Panc1 (cell line): ENCODE results near the gene LHFPL3. TPM values are rescaled to one million over a fixed set of nuclear protein-coding genes. Genes with fewer than 3 reads are reported as not detected.

ENCODE experiments used
- ATAC-seq: fragments of 200-7000 bp; cut with Tn5 transposase; 2 replicates; pipeline ENCODE4 v1.9.1; 2020; ENCODE audit warnings: mild to moderate bottlenecking, moderate library complexity
- BruUV-seq: library from RNA; stranded (reverse); fragments of 400-500 nt; replicated peaks from 2 replicates; lab custom pipeline; 2021; lab: Mats Ljungman, UMichigan
- CTCF ChIA-PET: fragments of 300-600 bp; sonication (Branson Sonifier 250); formaldehyde crosslinking; loops from one replicate; lab custom pipeline; 2022; ENCODE audit warnings: antibody characterized with exemption; lab: Charles Lee
- POLR2A ChIA-PET: fragments of 300-600 bp; sonication (Branson Sonifier 250); formaldehyde crosslinking; loops from one replicate; lab custom pipeline; 2022; ENCODE audit warnings: antibody characterized with exemption; lab: Charles Lee
- DNase-seq: peaks from one replicate; pipeline ENCODE4 v3.0.0-alpha.2; 2010; ENCODE audit warnings: low read depth, low spot score
- H3K27ac ChIP-seq: 2 replicates; pipeline ENCODE4 v1.5.1; 2011; ENCODE audit warnings: mild to moderate bottlenecking, low read length, inconsistent platforms
- H3K27me3 ChIP-seq: fragments of 200-500 bp; sonication (Bioruptor generic); 2 replicates; pipeline ENCODE4 v1.6.0; 2014; ENCODE audit warnings: low read length, inconsistent platforms; ENCODE audit not compliant: control insufficient read depth, insufficient read depth
- H3K36me3 ChIP-seq: fragments of 200-500 bp; sonication (Bioruptor generic); 2 replicates; pipeline ENCODE4 v1.5.1; 2014; ENCODE audit warnings: inconsistent platforms, mild to moderate bottlenecking, low read length, moderate library complexity; ENCODE audit not compliant: control insufficient read depth, insufficient read depth
- H3K4me1 ChIP-seq: 2 replicates; pipeline ENCODE4 v1.5.1; 2011; ENCODE audit warnings: inconsistent platforms, mild to moderate bottlenecking, low read length, moderate library complexity; ENCODE audit not compliant: control insufficient read depth, insufficient read depth
- H3K4me3 ChIP-seq, 2 experiments: 2 replicates each; pipeline ENCODE4 v1.5.1; 2011 to 2012; ENCODE audit warnings: low read depth in 2 of 2, low read length in 2 of 2, mild to moderate bottlenecking in 2 of 2, inconsistent platforms in 1 of 2, moderate library complexity in 1 of 2
- H3K9me3 ChIP-seq: fragments of 200-500 bp; sonication (Bioruptor generic); 2 replicates; pipeline ENCODE4 v1.5.1; 2014; ENCODE audit warnings: low read depth, mild to moderate bottlenecking, inconsistent platforms, low read length, moderate library complexity; ENCODE audit not compliant: control insufficient read depth, insufficient read depth
- POLR2AphosphoS5 ChIP-seq: IDR thresholded peaks from 2 replicates; pipeline ENCODE4 v1.6.1; 2012; ENCODE audit warnings: mild to moderate bottlenecking, low read depth, low read length, moderate library complexity
- SIN3A ChIP-seq: IDR thresholded peaks from 2 replicates; pipeline ENCODE4 v1.6.1; 2012; ENCODE audit warnings: low read depth, mild to moderate bottlenecking, low read length, moderate library complexity, borderline replicate concordance; ENCODE audit not compliant: insufficient read depth
- TCF7L2 ChIP-seq: IDR thresholded peaks from 2 replicates; pipeline ENCODE4 v1.6.1; 2011; ENCODE audit warnings: mild to moderate bottlenecking, low read depth, low read length, inconsistent platforms
- in situ Hi-C: cut with HindIII; loops from 2 replicates; pipeline ENCODE4 v1.10.0; 2016; ENCODE audit warnings: low sequenced_read_pairs, low pct_unique_long_range_greater_than_20kb
- intact Hi-C: fragments of 100-400 bp; cut with micrococcal nuclease; formaldehyde crosslinking; loops from one replicate; pipeline ENCODE4 v1.10.0; 2022; ENCODE audit not compliant: unreplicated experiment
- total RNA-seq: library from RNA; stranded (reverse); gene quantifications from one replicate; pipeline ENCODE4 v1.2.1, GENCODE V29; 2021; ENCODE audit not compliant: unreplicated experiment
- TF ChIP-seq, protein P1 (sequence below): fragments of 450-650 bp; IDR thresholded peaks from 2 replicates; pipeline ENCODE4 v1.5.1; 2017; ENCODE audit warnings: mild to moderate bottlenecking
- TF ChIP-seq, protein P2 (sequence below), 2 experiments: IDR thresholded peaks; 2 replicates each; pipeline ENCODE4 v1.6.1; 2011 to 2012; ENCODE audit warnings: low read depth in 2 of 2, control low read depth in 1 of 2, low read length in 1 of 2, mild to moderate bottlenecking in 1 of 2, moderate library complexity in 1 of 2; ENCODE audit not compliant: insufficient read depth in 1 of 2

The LHFPL3 gene
- total RNA-seq, 1 experiment from 2014 or later, result not detected

DNA sequence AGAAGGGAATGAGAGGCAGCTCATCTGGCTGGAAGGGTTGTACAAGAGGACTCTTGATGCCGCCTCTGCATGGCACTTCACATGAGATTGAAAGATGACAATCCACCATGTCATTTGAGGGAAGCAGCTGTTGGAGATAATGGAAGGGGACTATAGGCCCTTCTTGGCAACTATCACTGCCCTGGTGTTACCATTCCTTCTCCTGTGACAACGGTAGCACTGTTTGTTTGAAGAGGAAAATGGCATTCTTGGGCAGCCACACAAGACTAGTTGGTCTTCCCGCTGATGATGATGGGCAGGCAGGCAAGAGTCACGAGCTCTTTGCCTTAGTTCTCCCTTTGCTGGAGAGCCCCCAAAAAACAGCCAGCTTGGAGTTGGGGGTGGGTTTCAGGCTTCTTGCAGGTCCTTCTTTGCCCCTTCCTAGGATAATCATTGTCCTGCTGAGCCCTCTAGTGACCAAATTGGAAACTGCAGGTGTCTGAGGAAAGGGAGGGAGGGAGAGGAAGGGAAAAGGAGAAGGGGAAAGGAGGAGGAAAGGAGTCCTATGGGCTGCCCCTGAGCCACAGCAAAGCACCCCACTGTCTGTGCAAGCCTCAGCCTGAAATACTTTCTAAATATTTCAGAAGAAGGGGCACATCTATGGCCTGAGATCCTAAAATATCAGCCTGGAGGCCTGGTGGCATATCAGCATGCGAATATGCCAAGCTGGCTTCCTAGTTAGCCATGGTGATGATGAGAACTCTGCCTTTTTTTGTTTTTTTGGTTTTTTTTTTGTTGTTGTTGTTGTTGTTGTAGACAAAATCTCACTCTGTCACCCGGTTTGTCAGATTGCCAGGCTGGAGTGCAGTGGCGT is 520.0 kb downstream of the LHFPL3 start:
- DNase-seq (peak; percentile 45), ATAC-seq (peak; percentile 86)
- H3K9me3 ChIP-seq, result no peaks in the 10 kb centered on the region
- in situ Hi-C loops, result no loop called here
- intact Hi-C loops, result loop anchor here (2.0 to 5.0 kb wide), 3 partner anchors 206 to 616 kb away; no protein-coding TSS in a partner anchor
- no TSS peak for BruUV-seq
- H3K36me3 ChIP-seq, result no peaks in the 10 kb centered on the region
- no peak overlapping the region for H3K4me3 ChIP-seq
- ChIA-PET POLR2A (no interaction called here), CTCF (interaction anchor here (0.6 to 1.1 kb wide), 3 partner anchors 26 to 350 kb away, joined by 3 to 4 read pairs (median 3); no protein-coding TSS in a partner anchor)
- TF ChIP-seq TCF7L2, result no peak
- TF ChIP-seq, protein P1, sequence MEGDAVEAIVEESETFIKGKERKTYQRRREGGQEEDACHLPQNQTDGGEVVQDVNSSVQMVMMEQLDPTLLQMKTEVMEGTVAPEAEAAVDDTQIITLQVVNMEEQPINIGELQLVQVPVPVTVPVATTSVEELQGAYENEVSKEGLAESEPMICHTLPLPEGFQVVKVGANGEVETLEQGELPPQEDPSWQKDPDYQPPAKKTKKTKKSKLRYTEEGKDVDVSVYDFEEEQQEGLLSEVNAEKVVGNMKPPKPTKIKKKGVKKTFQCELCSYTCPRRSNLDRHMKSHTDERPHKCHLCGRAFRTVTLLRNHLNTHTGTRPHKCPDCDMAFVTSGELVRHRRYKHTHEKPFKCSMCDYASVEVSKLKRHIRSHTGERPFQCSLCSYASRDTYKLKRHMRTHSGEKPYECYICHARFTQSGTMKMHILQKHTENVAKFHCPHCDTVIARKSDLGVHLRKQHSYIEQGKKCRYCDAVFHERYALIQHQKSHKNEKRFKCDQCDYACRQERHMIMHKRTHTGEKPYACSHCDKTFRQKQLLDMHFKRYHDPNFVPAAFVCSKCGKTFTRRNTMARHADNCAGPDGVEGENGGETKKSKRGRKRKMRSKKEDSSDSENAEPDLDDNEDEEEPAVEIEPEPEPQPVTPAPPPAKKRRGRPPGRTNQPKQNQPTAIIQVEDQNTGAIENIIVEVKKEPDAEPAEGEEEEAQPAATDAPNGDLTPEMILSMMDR, result peak; percentile 93
- TF ChIP-seq SIN3A, result no peak
- TF ChIP-seq, protein P2, sequence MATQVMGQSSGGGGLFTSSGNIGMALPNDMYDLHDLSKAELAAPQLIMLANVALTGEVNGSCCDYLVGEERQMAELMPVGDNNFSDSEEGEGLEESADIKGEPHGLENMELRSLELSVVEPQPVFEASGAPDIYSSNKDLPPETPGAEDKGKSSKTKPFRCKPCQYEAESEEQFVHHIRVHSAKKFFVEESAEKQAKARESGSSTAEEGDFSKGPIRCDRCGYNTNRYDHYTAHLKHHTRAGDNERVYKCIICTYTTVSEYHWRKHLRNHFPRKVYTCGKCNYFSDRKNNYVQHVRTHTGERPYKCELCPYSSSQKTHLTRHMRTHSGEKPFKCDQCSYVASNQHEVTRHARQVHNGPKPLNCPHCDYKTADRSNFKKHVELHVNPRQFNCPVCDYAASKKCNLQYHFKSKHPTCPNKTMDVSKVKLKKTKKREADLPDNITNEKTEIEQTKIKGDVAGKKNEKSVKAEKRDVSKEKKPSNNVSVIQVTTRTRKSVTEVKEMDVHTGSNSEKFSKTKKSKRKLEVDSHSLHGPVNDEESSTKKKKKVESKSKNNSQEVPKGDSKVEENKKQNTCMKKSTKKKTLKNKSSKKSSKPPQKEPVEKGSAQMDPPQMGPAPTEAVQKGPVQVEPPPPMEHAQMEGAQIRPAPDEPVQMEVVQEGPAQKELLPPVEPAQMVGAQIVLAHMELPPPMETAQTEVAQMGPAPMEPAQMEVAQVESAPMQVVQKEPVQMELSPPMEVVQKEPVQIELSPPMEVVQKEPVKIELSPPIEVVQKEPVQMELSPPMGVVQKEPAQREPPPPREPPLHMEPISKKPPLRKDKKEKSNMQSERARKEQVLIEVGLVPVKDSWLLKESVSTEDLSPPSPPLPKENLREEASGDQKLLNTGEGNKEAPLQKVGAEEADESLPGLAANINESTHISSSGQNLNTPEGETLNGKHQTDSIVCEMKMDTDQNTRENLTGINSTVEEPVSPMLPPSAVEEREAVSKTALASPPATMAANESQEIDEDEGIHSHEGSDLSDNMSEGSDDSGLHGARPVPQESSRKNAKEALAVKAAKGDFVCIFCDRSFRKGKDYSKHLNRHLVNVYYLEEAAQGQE (IDR thresholded peaks at IDR 0.05; ENCODE audit: insufficient read depth in 1 of 2, low read depth in 2 of 2, low read length in 1 of 2), result no peak
- TF ChIP-seq POLR2AphosphoS5, result no peak
- no peak overlapping the region for H3K27ac ChIP-seq
- H3K4me1 ChIP-seq, result no peaks in the 10 kb centered on the region
- peaks cover 5% of the 10 kb centered on the region; the same call in 1 of the 2 replicates for H3K27me3 ChIP-seq

DNA sequence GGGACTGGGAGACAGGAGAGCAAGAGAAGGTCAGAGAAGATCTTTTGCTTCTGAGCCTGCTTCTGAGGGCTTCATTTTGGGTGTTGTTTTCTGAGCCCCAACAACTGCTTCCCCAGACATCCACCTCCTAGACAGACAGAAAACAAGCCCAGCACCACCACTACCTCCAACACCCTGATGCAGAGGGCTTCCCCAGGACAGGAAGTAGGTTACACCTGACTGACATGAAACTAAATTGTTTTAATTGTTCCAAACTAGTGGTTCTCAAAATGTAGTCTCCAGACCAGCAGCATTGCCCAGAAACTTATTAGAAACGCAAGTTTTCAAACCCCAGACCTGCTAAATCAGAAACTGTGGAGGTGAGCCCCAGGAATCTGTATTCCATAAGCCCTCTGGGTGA is 522.0 kb downstream of the LHFPL3 start:
- CTCF ChIA-PET, result no interaction called here
- no peaks in the 10 kb centered on the region for H3K4me1 ChIP-seq
- no TSS peak for BruUV-seq
- H3K36me3 ChIP-seq, result no peaks in the 10 kb centered on the region
- H3K27ac ChIP-seq, result no peak overlapping the region
- POLR2A ChIA-PET, result no interaction called here
- H3K27me3 ChIP-seq, result peaks cover 9% of the 10 kb centered on the region; the same call in 1 of the 2 replicates
- H3K4me3 ChIP-seq, result no peak overlapping the region
- no peaks in the 10 kb centered on the region for H3K9me3 ChIP-seq
- no peak for TF ChIP-seq TCF7L2
- TF ChIP-seq, protein P1, result no peak
- no peak for TF ChIP-seq SIN3A
- TF ChIP-seq, protein P2 (IDR thresholded peaks at IDR 0.05; ENCODE audit: insufficient read depth in 1 of 2, low read depth in 2 of 2, low read length in 1 of 2), result no peak
- no peak for TF ChIP-seq POLR2AphosphoS5
- in situ Hi-C loops, result no loop called here
- intact Hi-C loops, result no loop called here
- DNase-seq (no peak), ATAC-seq (no peak)
